GM21576 (cell line): Measurements from ENCODE around the gene RSF1.
"Not testable (repeated sequence)": the region's sequence is repeated elsewhere in the genome, so short reads cannot be mapped to it uniquely, and the experiment has no call there.

Experiments
- ATAC-seq: cut with Tn5 transposase; IDR thresholded peaks from one replicate; pipeline ENCODE4 v1.9.1; 2021; ENCODE audit warnings: mild to moderate bottlenecking, moderate library complexity; ENCODE audit not compliant: unreplicated experiment

The RSF1 gene

DNA sequence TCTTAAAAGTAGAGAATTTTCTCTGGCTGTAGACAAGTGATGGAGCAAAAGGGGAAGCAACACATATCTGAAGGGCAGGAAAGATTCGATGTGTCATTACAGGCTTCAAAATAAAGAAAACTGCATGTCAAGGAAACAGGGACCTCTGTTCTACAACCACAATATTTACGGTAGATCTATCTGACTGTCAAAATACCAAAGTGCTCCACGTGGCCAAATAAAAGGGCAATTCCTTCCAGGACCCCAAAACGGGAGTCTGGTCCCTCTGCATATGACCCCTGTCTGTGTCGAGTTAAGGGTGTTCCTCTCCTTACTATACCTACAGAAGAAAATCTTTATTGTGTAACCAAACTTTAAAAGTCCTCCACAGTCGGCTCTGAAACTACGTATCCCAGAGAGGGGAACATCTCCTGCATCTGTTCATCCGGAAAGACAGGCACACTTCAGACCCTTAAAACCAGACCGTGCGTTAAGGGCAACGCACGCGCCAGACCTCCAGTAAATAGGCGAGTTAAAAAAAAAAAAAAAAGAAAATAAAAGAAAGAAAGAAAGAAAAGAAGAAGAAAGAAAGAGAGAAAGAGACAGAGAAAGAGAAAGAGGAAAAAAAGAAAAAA lies 183.7 kb downstream of the RSF1 start:
- no peak for ATAC-seq

DNA sequence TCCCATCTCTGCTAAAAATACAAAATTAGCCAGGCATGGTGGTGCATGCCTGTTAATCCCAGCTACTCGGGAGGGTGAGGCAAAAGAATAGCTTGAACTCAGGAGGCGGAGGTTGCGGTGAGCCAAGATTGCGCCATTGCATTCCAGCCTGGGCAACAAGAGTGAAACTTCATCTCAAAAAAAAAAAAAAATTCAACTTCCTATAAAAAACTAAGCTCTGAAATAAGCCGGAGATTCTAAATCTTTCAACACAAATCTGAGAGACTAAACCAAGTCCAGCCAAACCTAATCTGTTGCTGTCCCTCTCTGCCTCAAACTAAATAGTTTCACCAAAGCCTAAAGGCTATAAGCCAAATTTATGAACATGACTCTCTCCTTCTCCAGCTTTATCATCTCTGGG lies 186.6 kb downstream of the RSF1 start:
- not testable (repeated sequence) for ATAC-seq

DNA sequence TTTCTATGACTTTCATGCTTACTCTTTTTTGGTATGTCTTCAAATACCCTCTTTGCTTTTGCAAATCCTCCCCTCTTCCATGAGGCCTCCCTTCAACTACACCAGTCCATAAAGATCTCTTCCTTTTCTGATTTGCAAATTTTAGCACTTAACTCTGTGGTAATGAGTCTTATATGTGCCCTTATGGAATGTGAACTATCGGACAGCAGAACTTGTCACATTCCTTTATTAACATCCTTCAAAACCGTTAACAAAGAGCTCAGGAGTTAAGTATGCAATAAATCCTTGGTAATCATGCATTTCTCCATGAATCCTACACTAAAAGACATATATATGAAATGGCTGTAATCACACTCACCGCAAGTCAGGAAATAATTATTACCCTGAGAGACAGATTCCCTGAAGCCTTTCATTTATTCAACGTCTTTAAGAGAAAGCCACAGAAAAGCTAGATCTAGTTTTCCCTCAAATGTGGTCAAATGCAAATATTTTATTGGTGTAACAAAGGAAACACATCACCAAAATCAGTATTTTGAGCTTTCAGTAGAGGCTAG lies 190.3 kb downstream of the RSF1 start:
- ATAC-seq, result no peak

DNA sequence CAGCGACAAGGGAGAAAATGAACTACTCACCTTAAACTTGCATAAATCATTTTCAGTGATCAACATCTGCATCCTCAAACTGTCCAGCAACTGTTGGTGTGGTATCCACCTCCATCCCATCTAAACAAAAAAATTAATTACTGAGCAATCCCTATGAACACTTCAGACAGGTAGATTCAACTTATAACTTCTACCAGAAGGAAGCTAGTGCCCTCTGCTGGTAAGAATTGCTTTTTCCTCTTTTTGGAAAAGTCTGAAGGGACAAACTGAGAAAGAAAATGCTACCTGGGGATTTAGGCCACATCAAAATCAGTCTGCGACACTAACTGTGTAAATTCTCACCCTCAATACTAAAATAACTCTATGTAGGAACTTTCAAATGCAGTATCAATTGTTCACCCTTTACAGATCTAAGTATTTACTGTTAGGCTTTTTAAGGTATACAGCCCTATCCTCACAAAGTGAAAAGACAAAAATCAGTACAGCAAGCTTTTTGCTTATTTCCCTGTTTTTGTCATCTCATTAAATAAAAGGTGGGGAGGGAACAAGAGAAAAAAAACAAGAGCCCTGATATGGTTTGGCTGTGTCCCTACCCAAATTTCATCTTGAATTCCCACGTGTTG lies 200.8 kb downstream of the RSF1 start:
- no peak for ATAC-seq

GRCh38 chr11:77617892-77618291 lies 202.6 kb downstream of the RSF1 start:
- no peak for ATAC-seq

DNA sequence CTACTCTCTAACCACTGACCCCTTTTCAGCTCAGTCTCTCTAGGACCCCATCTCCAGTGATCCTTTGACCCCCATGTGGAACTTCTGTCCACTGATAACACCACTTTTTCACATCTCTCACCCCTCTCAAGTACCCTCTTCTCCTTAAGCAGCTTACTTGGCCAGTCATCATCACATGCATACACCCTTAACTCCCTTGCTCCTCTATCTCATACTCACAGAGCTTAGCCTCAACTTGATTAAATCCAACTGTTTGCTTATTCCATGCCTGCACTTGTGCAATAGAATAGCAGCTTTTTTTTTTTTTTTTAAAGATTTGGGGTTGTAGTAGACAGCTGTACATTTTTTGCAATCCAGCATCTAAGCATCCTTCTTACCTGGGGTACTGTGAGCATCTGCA lies 208.6 kb downstream of the RSF1 start:
- no peak for ATAC-seq
